CD4-positive, alpha-beta T cell (primary cell): ENCODE results near the gene SHISA5. TPM values are rescaled to one million over a fixed set of nuclear protein-coding genes. Genes with fewer than 3 reads are reported as not detected.
"Not testable (repeated sequence)": the region's sequence is repeated elsewhere in the genome, so short reads cannot be mapped to it uniquely, and the experiment has no call there.

ENCODE experiments used
- ATAC-seq: fragments of 200-7000 bp; cut with Tn5 transposase; one replicate; pipeline ENCODE4 v1.10.0; 2022; ENCODE audit warnings: mild to moderate bottlenecking; ENCODE audit not compliant: poor library complexity
- CTCF ChIA-PET: fragments of 350-600 bp; sonication (Branson Sonifier 250); formaldehyde crosslinking; loops from one replicate; lab custom pipeline; 2021; ENCODE audit warnings: antibody characterized with exemption, inconsistent platforms; lab: Charles Lee
- POLR2A ChIA-PET: fragments of 350-600 bp; sonication (Branson Sonifier 250); formaldehyde crosslinking; loops from one replicate; lab custom pipeline; 2021; ENCODE audit warnings: antibody characterized with exemption, inconsistent platforms; lab: Charles Lee
- DNase-seq, 14 experiments: peaks; one replicate each; pipeline ENCODE4 v3.0.0-alpha.2; 2013 to 2020; ENCODE audit warnings: mixed read lengths in 2 of 14
- H3K27ac ChIP-seq, 2 donors: one replicate each; pipeline versions ENCODE4 v1.5.1 to v1.7.0; 2013; ENCODE audit warnings: low read length in 2 of 2, low read depth in 1 of 2, mild to moderate bottlenecking in 1 of 2
- H3K27me3 ChIP-seq, 2 experiments: 1 replicate in 1 of 2; 2 replicates in 1 of 2; pipeline versions ENCODE4 v1.6.1 to v1.7.0; 2013; ENCODE audit warnings: low read length in 2 of 2, control low read depth in 1 of 2, mild to moderate bottlenecking in 1 of 2, moderate library complexity in 1 of 2; ENCODE audit not compliant: insufficient read depth in 2 of 2, control insufficient read depth in 1 of 2
- H3K36me3 ChIP-seq: one replicate; pipeline ENCODE4 v1.6.1; 2013; ENCODE audit warnings: low read length, control low read depth; ENCODE audit not compliant: insufficient read depth
- H3K4me1 ChIP-seq: one replicate; pipeline ENCODE4 v1.6.1; 2013; ENCODE audit warnings: low read length, control low read depth; ENCODE audit not compliant: insufficient read depth
- H3K4me3 ChIP-seq: one replicate; pipeline ENCODE4 v1.5.1; 2013; ENCODE audit warnings: mild to moderate bottlenecking, low read length, moderate library complexity
- H3K9me3 ChIP-seq, 2 experiments: 1 replicate in 1 of 2; 2 replicates in 1 of 2; pipeline versions ENCODE4 v1.6.1 to v1.7.0; 2013; ENCODE audit warnings: low read length in 2 of 2, mild to moderate bottlenecking in 2 of 2, control low read depth in 1 of 2, moderate library complexity in 1 of 2; ENCODE audit not compliant: control insufficient read depth in 1 of 2, insufficient read depth in 1 of 2
- H3K27ac Mint-ChIP-seq: one replicate; pipeline ENCODE4 v1.8.0; 2020; ENCODE audit warnings: mixed read lengths
- H3K27me3 Mint-ChIP-seq: one replicate; pipeline ENCODE4 v1.8.0; 2021; ENCODE audit warnings: mixed read lengths
- H3K36me3 Mint-ChIP-seq: one replicate; pipeline ENCODE4 v1.8.0; 2021; ENCODE audit warnings: low read depth, mixed read lengths
- H3K4me1 Mint-ChIP-seq: one replicate; pipeline ENCODE4 v1.8.0; 2021; ENCODE audit warnings: low read depth, mixed read lengths
- H3K4me3 Mint-ChIP-seq: one replicate; pipeline ENCODE4 v1.8.0; 2020; ENCODE audit warnings: mild to moderate bottlenecking, mixed read lengths
- H3K9me3 Mint-ChIP-seq: one replicate; pipeline ENCODE4 v1.8.0; 2020; ENCODE audit warnings: mixed read lengths
- intact Hi-C, 2 experiments: fragments of 100-400 bp; cut with DNase I in 1 of 2; cut with micrococcal nuclease in 1 of 2; formaldehyde crosslinking; loops; one replicate each; pipeline versions ENCODE4 v1.15.1 to v1.9.0; 2023 to 2025; cut with DNase I, micrococcal nuclease
- total RNA-seq, 174 experiments: library from RNA in 2 of 174; stranded (reverse) in 2 of 174; gene quantifications; one replicate each; pipeline ENCODE4 v1.2.3 and lab custom pipeline; 2021 to 2026
- TF ChIP-seq, protein P1 (sequence below): fragments of 200-600 bp; IDR thresholded peaks from one replicate; pipeline ENCODE4 v1.8.0; 2022; ENCODE audit warnings: antibody characterized with exemption, mild to moderate bottlenecking

SHISA5 gene
- total RNA-seq, 2 experiments from 2014 or later = 102 to 109 TPM

DNA sequence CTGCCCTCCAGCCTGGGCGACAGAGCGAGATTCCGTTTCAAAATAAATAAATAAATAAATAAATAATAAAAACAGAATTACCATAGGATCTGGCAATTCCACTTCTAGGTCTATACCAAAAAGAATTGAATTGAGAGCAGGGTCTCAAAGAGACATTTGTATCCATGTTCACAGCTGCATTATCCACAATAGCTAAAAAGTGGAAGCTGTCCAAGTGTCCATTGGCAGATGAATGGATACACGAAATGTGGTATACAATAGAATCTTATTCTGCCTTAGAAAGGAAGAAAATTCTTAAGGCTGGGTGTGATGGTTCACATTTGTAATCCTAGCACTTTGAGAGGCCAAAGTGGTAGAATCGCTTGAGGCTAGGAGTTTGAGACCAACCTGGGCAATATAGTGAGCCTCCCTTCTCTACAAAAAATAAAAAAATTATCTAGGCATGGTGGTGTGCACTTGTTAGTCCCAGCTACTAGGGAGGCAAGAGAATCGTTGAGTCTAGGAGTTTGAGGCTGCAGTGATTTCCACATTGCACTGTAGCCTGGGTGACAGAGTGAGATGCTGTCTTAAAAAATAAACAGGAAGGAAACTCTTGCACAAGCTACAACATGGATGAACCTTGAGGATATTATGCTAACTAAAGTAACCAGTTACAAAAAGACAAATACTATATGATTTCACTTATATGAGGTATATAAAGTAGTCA lies 28.4 kb upstream of the SHISA5 start:
- Histone ChIP-seq H3K27ac (no peak overlapping the region), H3K4me3 (no peak overlapping the region), H3K9me3 (no peaks in the 10 kb centered on the region)

DNA sequence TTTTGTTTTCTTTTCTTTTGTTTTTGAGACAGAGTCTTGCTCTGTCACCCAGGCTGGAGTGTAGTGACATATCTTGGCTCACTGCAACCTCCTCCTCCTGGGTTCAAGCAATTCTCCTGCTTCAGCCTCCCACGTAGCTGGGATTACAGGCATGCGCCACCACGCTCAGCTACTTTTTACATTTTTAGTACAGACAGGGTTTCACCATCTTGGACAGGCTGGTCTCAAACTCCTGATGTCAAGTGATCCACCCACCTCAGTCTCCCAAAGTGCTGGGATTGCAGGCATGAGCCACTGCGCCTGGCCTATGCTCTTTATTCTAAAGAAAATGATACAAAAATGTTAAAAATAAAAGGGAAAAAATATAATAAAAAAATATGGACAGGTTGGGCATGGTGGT lies 26.7 kb upstream of the SHISA5 start:
- DNase-seq, H3K4me3 ChIP-seq, H3K4me1 Mint-ChIP-seq, H3K4me1 ChIP-seq, H3K9me3 Mint-ChIP-seq, H3K9me3 ChIP-seq, H3K4me3 Mint-ChIP-seq, ATAC-seq, H3K27me3 ChIP-seq, H3K27ac Mint-ChIP-seq, H3K36me3 ChIP-seq, H3K36me3 Mint-ChIP-seq, intact Hi-C loops, H3K27ac ChIP-seq, H3K27me3 Mint-ChIP-seq: not testable (repeated sequence)
- ChIA-PET CTCF (interaction anchor here (0.9 kb wide), 1 partner anchor 95 kb away, joined by 3 read pairs; no protein-coding TSS in a partner anchor), POLR2A (interaction anchor here (1.2 kb wide), 1 partner anchor 14 kb away, joined by 6 read pairs; no protein-coding TSS in a partner anchor)

More for the DNA sequence above, 28.4 kb upstream of the SHISA5 start:
- CTCF ChIA-PET = interaction anchor here (1.7 kb wide), 1 partner anchor 96 kb away, joined by 5 read pairs; no protein-coding TSS in a partner anchor
- DNase-seq (no peak), ATAC-seq (no peak)
- TF ChIP-seq, protein P1, sequence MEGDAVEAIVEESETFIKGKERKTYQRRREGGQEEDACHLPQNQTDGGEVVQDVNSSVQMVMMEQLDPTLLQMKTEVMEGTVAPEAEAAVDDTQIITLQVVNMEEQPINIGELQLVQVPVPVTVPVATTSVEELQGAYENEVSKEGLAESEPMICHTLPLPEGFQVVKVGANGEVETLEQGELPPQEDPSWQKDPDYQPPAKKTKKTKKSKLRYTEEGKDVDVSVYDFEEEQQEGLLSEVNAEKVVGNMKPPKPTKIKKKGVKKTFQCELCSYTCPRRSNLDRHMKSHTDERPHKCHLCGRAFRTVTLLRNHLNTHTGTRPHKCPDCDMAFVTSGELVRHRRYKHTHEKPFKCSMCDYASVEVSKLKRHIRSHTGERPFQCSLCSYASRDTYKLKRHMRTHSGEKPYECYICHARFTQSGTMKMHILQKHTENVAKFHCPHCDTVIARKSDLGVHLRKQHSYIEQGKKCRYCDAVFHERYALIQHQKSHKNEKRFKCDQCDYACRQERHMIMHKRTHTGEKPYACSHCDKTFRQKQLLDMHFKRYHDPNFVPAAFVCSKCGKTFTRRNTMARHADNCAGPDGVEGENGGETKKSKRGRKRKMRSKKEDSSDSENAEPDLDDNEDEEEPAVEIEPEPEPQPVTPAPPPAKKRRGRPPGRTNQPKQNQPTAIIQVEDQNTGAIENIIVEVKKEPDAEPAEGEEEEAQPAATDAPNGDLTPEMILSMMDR = no peak
- Histone ChIP-seq H3K4me1 (no peaks in the 10 kb centered on the region), H3K36me3 (peaks cover 2% of the 10 kb centered on the region), H3K27me3 (no peaks in the 10 kb centered on the region)
- POLR2A ChIA-PET = interaction anchor here (0.5 kb wide), 1 partner anchor 29 kb away, joined by 3 read pairs; no protein-coding TSS in a partner anchor
- intact Hi-C loops = no loop called here
- Mint-ChIP-seq H3K36me3 (no peaks in the 10 kb centered on the region), H3K4me3 (no peak overlapping the region), H3K4me1 (peaks cover 4% of the 10 kb centered on the region), H3K9me3 (no peaks in the 10 kb centered on the region), H3K27ac (no peak overlapping the region), H3K27me3 (no peaks in the 10 kb centered on the region)

DNA sequence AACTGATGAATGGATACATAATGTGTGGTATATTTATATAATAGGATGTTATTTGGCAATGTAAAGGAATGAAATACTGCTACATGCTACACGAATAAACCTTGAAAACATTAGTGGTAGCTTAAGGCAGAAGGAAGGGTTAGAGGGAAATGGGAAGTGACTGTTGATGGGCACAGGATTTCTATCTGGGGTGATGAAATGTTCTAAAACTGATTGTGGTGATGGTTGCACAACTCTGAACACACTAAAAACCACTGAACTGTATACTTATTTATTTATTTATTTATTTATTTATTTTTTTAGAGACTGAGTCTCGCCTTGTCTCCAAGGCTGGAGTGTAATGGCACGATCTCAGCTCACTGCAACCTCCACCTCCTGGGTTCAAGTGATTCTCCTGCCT lies 24.8 kb upstream of the SHISA5 start:
- Histone ChIP-seq H3K4me1 (no peaks in the 10 kb centered on the region), H3K36me3 (no peaks in the 10 kb centered on the region), H3K27ac (no peak overlapping the region), H3K4me3 (no peak overlapping the region), H3K27me3 (no peaks in the 10 kb centered on the region), H3K9me3 (no peaks in the 10 kb centered on the region)
- DNase-seq = no peak
- Mint-ChIP-seq H3K27me3 (no peaks in the 10 kb centered on the region), H3K4me1 (peaks cover 4% of the 10 kb centered on the region), H3K4me3 (no peak overlapping the region), H3K27ac (no peak overlapping the region), H3K9me3 (no peaks in the 10 kb centered on the region), H3K36me3 (no peaks in the 10 kb centered on the region)
- ATAC-seq = no peak
- TF ChIP-seq, protein P1 = no peak
- POLR2A ChIA-PET = no interaction called here
- intact Hi-C loops = no loop called here
- CTCF ChIA-PET = no interaction called here
